Adrenal gland (tissue), 12 donors: ENCODE results near the gene MBOAT1. TPM values are rescaled to one million over a fixed set of nuclear protein-coding genes. Genes with fewer than 3 reads are reported as not detected.
"Not testable (repeated sequence)": the region's sequence is repeated elsewhere in the genome, so short reads cannot be mapped to it uniquely, and the experiment has no call there.

Source experiments
- DNase-seq, 7 donors: peaks; one replicate each; pipeline ENCODE4 v3.0.0-alpha.2; 2019 to 2020
- H3K27ac ChIP-seq, 5 donors: fragments of 200-600 bp; sonication (generic) in 4 of 5; 1 replicate in 3 of 5; 2 replicates in 2 of 5; pipeline versions ENCODE4 v1.5.1 to v1.8.0; 2016 to 2020; ENCODE audit warnings: mild to moderate bottlenecking in 1 of 5
- H3K27me3 ChIP-seq: fragments of 200-600 bp; 2 replicates; pipeline ENCODE4 v1.8.0; 2021
- H3K36me3 ChIP-seq, 2 donors: fragments of 200-600 bp; replicated peaks in 1 of 2; 1 replicate in 1 of 2; 2 replicates in 1 of 2; pipeline versions ENCODE4 v1.5.1 to v1.8.0; 2018 to 2022
- H3K4me1 ChIP-seq, 2 donors: fragments of 200-600 bp; replicated peaks in 1 of 2; 1 replicate in 1 of 2; 2 replicates in 1 of 2; pipeline versions ENCODE4 v1.5.1 to v1.8.0; 2018 to 2021
- H3K4me3 ChIP-seq, 4 donors: fragments of 200-600 bp; sonication (generic) in 3 of 4; one replicate each; pipeline ENCODE4 v1.5.1; 2016 to 2018
- H3K9me3 ChIP-seq, 3 donors: fragments of 200-600 bp; sonication (generic) in 1 of 3; replicated peaks in 1 of 3; 1 replicate in 2 of 3; 2 replicates in 1 of 3; pipeline versions ENCODE4 v1.5.1 to v1.8.0; 2016 to 2021
- CTCF ChIP-seq, 6 experiments: fragments of 450-650 bp in 4 of 6; fragments of 200-600 bp in 2 of 6; sonication (generic) in 1 of 6; IDR thresholded peaks; 1 replicate in 5 of 6; 2 replicates in 1 of 6; pipeline versions ENCODE4 v1.5.1 to v1.8.0; 2016 to 2021; ENCODE audit warnings: antibody characterized with exemption in 6 of 6, mild to moderate bottlenecking in 2 of 6, moderate library complexity in 1 of 6
- POLR2A ChIP-seq, 2 donors: fragments of 450-650 bp; IDR thresholded peaks; one replicate each; pipeline ENCODE4 v1.6.1; 2017; ENCODE audit warnings: antibody characterized with exemption in 2 of 2, mild to moderate bottlenecking in 2 of 2, moderate library complexity in 1 of 2
- whole genome bisulfite sequencing, 4 donors: extraction: QIAGEN DNeasy Blood & Tissue Kit in 2 of 4; methylation state at CpG; one replicate each; pipeline versions ENCODE4 v1.1.5 to v1.1.7; 2013 to 2017; 5-methylcytosine and 5-hydroxymethylcytosine counted together
- intact Hi-C, 2 donors: fragments of 100-400 bp; cut with DNase I; formaldehyde crosslinking; loops; one replicate each; pipeline versions ENCODE4 v1.14.1 to v1.15.0; 2022 to 2023
- polyA plus RNA-seq, 3 donors: library from polyadenylated mRNA; stranded (reverse); fragments of 200-250 nt in 2 of 3; fragments of 350-450 nt in 1 of 3; fragmentation: Illumina TruSeq in 1 of 3; extraction: RNeasy Lipid Tissue Mini Kit (QIAGEN cat#74804) in 1 of 3; gene quantifications; one replicate each; pipeline ENCODE4 v1.2.3, GENCODE V29; 2013 to 2014
- total RNA-seq, 9 donors: library from RNA; depleted of rRNA in 4 of 9; stranded (reverse); fragments of >200 nt in 4 of 9; fragments of 120-200 nt in 1 of 9; fragmentation: NEBNext Ultra II Directional in 1 of 9; extraction: Animal tissue kit (Norgen Biotek cat#: 25700) in 1 of 9; gene quantifications; one replicate each; pipeline versions ENCODE4 v1.1.0 to v1.2.4, GENCODE V29; 2013 to 2023
- donor health status: healthy with polysubstance abuse.
- donor health status: Bipolar disorder and iron deficiency.
- donor health status: DM: yes; HTN: yes; CAD: no.
- donor health status: DM: no; HTN: no; CAD: no.
- donor health status: DM: no; HTN: no; CAD: no.
- donor health status: DM: yes; HTN: yes; CAD: no.

Gene MBOAT1
- total and polyA plus RNA-seq, 12 donors: 1.5 to 18.9 (median 7.4) TPM

GRCh38 chr6:20141931-20142330 is 70.3 kb downstream of the MBOAT1 start:
- Histone ChIP-seq H3K36me3 (no peaks in the 10 kb centered on the region), H3K27me3 (no peaks in the 10 kb centered on the region), H3K9me3 (no peaks in the 10 kb centered on the region), H3K27ac (no peak overlapping the region), H3K4me1 (no peaks in the 10 kb centered on the region), H3K4me3 (no peak overlapping the region)
- WGBS, 4 donors: 89 to 99% (median 95%) methylated on average over 2 of the region's 2 CpGs
- TF ChIP-seq POLR2A (IDR thresholded peaks at IDR 0.05): no peak
- TF ChIP-seq CTCF (IDR thresholded peaks at IDR 0.05): no peak
- intact Hi-C loops: no loop called here
- DNase-seq: no peak

GRCh38 chr6:20139127-20139963 is 72.9 kb downstream of the MBOAT1 start:
- H3K4me3 ChIP-seq, H3K36me3 ChIP-seq, H3K27ac ChIP-seq, H3K9me3 ChIP-seq, intact Hi-C loops, H3K27me3 ChIP-seq, DNase-seq, H3K4me1 ChIP-seq: not testable (repeated sequence)
- 91 to 98% (median 94%) methylated on average over 11 of the region's 11 CpGs for WGBS, 4 donors

GRCh38 chr6:20137837-20138236 is 74.4 kb downstream of the MBOAT1 start:
- H3K27me3 ChIP-seq: no peaks in the 10 kb centered on the region
- no peaks in the 10 kb centered on the region for H3K4me1 ChIP-seq
- DNase-seq: no peak
- intact Hi-C loops: no loop called here
- WGBS, 4 donors: 91 to 94% (median 93%) methylated on average over 4 of the region's 4 CpGs
- H3K27ac ChIP-seq: no peak overlapping the region
- H3K4me3 ChIP-seq: no peak overlapping the region
- H3K36me3 ChIP-seq: no peaks in the 10 kb centered on the region
- no peaks in the 10 kb centered on the region for H3K9me3 ChIP-seq
- TF ChIP-seq POLR2A (IDR thresholded peaks at IDR 0.05) (no peak), CTCF (IDR thresholded peaks at IDR 0.05) (no peak)

GRCh38 chr6:20137240-20137639 is 75.0 kb downstream of the MBOAT1 start:
- H3K27ac ChIP-seq: no peak overlapping the region
- 75 to 82% (median 75%) methylated on average over 3 of the region's 3 CpGs for WGBS, 4 donors
- no peak for TF ChIP-seq POLR2A (IDR thresholded peaks at IDR 0.05)
- no peak for TF ChIP-seq CTCF (IDR thresholded peaks at IDR 0.05)
- intact Hi-C loops: no loop called here
- H3K36me3 ChIP-seq: no peaks in the 10 kb centered on the region
- no peaks in the 10 kb centered on the region for H3K9me3 ChIP-seq
- H3K27me3 ChIP-seq: no peaks in the 10 kb centered on the region
- DNase-seq: no peak
- no peaks in the 10 kb centered on the region for H3K4me1 ChIP-seq
- H3K4me3 ChIP-seq: no peak overlapping the region
